Vagina (tissue), 2 donors: ENCODE measurements around the gene WDFY2.

ENCODE experiments used
- CTCF ChIP-seq, 3 experiments: fragments of 450-650 bp in 2 of 3; fragments of 200-600 bp in 1 of 3; sonication (generic) in 1 of 3; IDR thresholded peaks; one replicate each; pipeline ENCODE4 v1.5.1; 2017 to 2019; ENCODE audit warnings: antibody characterized with exemption in 3 of 3, mild to moderate bottlenecking in 2 of 3, moderate library complexity in 2 of 3
- POLR2A ChIP-seq, 2 donors: fragments of 450-650 bp; IDR thresholded peaks; one replicate each; pipeline ENCODE4 v1.6.1; 2017; ENCODE audit warnings: antibody characterized with exemption in 2 of 2, mild to moderate bottlenecking in 2 of 2, moderate library complexity in 2 of 2
- POLR2AphosphoS5 ChIP-seq, 2 donors: sonication (generic); formaldehyde crosslinking; IDR thresholded peaks; one replicate each; pipeline ENCODE4 v1.9.0; 2017; ENCODE audit warnings: antibody characterized with exemption in 2 of 2, mild to moderate bottlenecking in 2 of 2, low read depth in 1 of 2; ENCODE audit not compliant: insufficient read depth in 1 of 2

- TF ChIP-seq CTCF (IDR thresholded peaks at IDR 0.05) = no peak
- TF ChIP-seq POLR2A (IDR thresholded peaks at IDR 0.05) = no peak
- TF ChIP-seq POLR2AphosphoS5 (IDR thresholded peaks at IDR 0.05; ENCODE audit: insufficient read depth in 1 of 2, low read depth in 1 of 2) = no peak
These were observed 84.4 kb downstream of the WDFY2 start for GRCh38 chr13:51668580-51669195.
